IMR-90 (cell line): ENCODE data around the gene TIGD7. TPM values are rescaled to one million over a fixed set of nuclear protein-coding genes. Genes with fewer than 3 reads are reported as not detected.

Source experiments
- ATAC-seq: fragments of 200-7000 bp; cut with Tn5 transposase; 2 replicates; pipeline ENCODE4 v1.9.1; 2020; ENCODE audit warnings: low read depth, mild to moderate bottlenecking, moderate library complexity
- BruUV-seq: library from RNA; stranded (reverse); fragments of 400-500 nt; replicated peaks from 2 replicates; lab custom pipeline; 2021; lab: Mats Ljungman, UMichigan
- CTCF ChIA-PET: fragments of 300-600 bp; formaldehyde crosslinking; extraction: SDS; loops from one replicate; lab custom pipeline; 2021; ENCODE audit warnings: antibody characterized with exemption; lab: Yijun Ruan, JAX
- POLR2A ChIA-PET: fragments of 300-600 bp; sonication (Branson Sonifier 250); formaldehyde crosslinking; loops from one replicate; lab custom pipeline; 2022; ENCODE audit warnings: antibody characterized with exemption; ENCODE audit not compliant: unreplicated experiment; lab: Charles Lee
- DNase-seq: peaks from one replicate; pipeline ENCODE4 v3.0.0; 2013
- H2AFZ ChIP-seq: replicated peaks from 2 replicates; pipeline ENCODE3; 2013; ENCODE audit warnings: low read length, mild to moderate bottlenecking; ENCODE audit not compliant: poor library complexity
- H2AK5ac ChIP-seq: 2 replicates; pipeline ENCODE4 v1.6.1; 2013; ENCODE audit warnings: low read depth, low read length, inconsistent platforms
- H2AK9ac ChIP-seq: replicated peaks from 2 replicates; pipeline ENCODE3; 2013; ENCODE audit warnings: mild to moderate bottlenecking, low read depth, low read length, moderate library complexity; ENCODE audit not compliant: poor library complexity
- H2BK120ac ChIP-seq: 2 replicates; pipeline ENCODE4 v1.6.1; 2013; ENCODE audit warnings: low read depth, low read length, inconsistent platforms
- H2BK15ac ChIP-seq: 3 replicates; pipeline ENCODE4 v1.6.1; 2013; ENCODE audit warnings: low read depth, low read length, inconsistent platforms
- H2BK20ac ChIP-seq: 2 replicates; pipeline ENCODE4 v1.6.1; 2013; ENCODE audit warnings: low read depth, mild to moderate bottlenecking, inconsistent platforms, low read length, moderate library complexity
- H2BK5ac ChIP-seq: 2 replicates; pipeline ENCODE4 v1.6.1; 2013; ENCODE audit warnings: mild to moderate bottlenecking, low read depth, low read length, inconsistent platforms; ENCODE audit not compliant: poor library complexity, severe bottlenecking
- H3K14ac ChIP-seq: replicated peaks from 2 replicates; pipeline ENCODE4 v1.6.1; 2013; ENCODE audit warnings: low read depth, low read length, inconsistent platforms
- H3K18ac ChIP-seq: 2 replicates; pipeline ENCODE4 v1.6.1; 2013; ENCODE audit warnings: low read depth, low read length, control low read depth
- H3K23ac ChIP-seq: 2 replicates; pipeline ENCODE4 v1.6.1; 2013; ENCODE audit warnings: low read depth, low read length, inconsistent platforms
- H3K27ac ChIP-seq: 2 replicates; pipeline ENCODE4 v1.5.1; 2013; ENCODE audit warnings: mild to moderate bottlenecking, control low read depth, low read length; ENCODE audit not compliant: insufficient read depth
- H3K27me3 ChIP-seq: 2 replicates; pipeline ENCODE4 v1.6.1; 2013; ENCODE audit warnings: low read length; ENCODE audit not compliant: control insufficient read depth, insufficient read depth
- H3K36me3 ChIP-seq: 2 replicates; pipeline ENCODE4 v1.6.1; 2013; ENCODE audit warnings: low read length, mixed read lengths; ENCODE audit not compliant: control insufficient read depth, insufficient read depth
- H3K4ac ChIP-seq: 2 replicates; pipeline ENCODE4 v1.6.1; 2013; ENCODE audit warnings: low read depth, low read length, inconsistent platforms
- H3K4me1 ChIP-seq: 2 replicates; pipeline ENCODE4 v1.6.1; 2013; ENCODE audit warnings: low read length, mixed read lengths; ENCODE audit not compliant: control insufficient read depth, insufficient read depth
- H3K4me2 ChIP-seq: 2 replicates; pipeline ENCODE4 v1.6.1; 2013; ENCODE audit warnings: low read depth, mild to moderate bottlenecking, control low read depth, low read length, moderate library complexity
- H3K4me3 ChIP-seq: 2 replicates; pipeline ENCODE4 v1.5.1; 2013; ENCODE audit warnings: low read depth, mild to moderate bottlenecking, control low read depth, low read length, moderate library complexity; ENCODE audit not compliant: insufficient read depth
- H3K56ac ChIP-seq: 2 replicates; pipeline ENCODE4 v1.6.1; 2013; ENCODE audit warnings: low read length, inconsistent platforms; ENCODE audit not compliant: insufficient read depth; ENCODE audit errors: extremely low read depth
- H3K79me1 ChIP-seq, 2 experiments: 2 replicates each; pipeline ENCODE4 v1.6.1; 2013; ENCODE audit warnings: low read length in 2 of 2, inconsistent platforms in 1 of 2, low read depth in 1 of 2
- H3K9ac ChIP-seq: 2 replicates; pipeline ENCODE4 v1.6.1; 2013; ENCODE audit warnings: low read depth, low read length, control low read depth
- H3K9me1 ChIP-seq: 2 replicates; pipeline ENCODE4 v1.6.1; 2013; ENCODE audit warnings: low read length, inconsistent platforms; ENCODE audit not compliant: insufficient read depth
- H3K9me3 ChIP-seq: 2 replicates; pipeline ENCODE4 v1.6.1; 2013; ENCODE audit warnings: low read length; ENCODE audit not compliant: control insufficient read depth, insufficient read depth
- H4K20me1 ChIP-seq: 2 replicates; pipeline ENCODE4 v1.6.1; 2013; ENCODE audit warnings: low read length, inconsistent platforms; ENCODE audit not compliant: insufficient read depth
- H4K5ac ChIP-seq: 2 replicates; pipeline ENCODE4 v1.6.1; 2013; ENCODE audit warnings: mild to moderate bottlenecking, low read depth, low read length, control low read depth
- H4K8ac ChIP-seq, 2 experiments: 2 replicates each; pipeline ENCODE4 v1.6.1; 2013; ENCODE audit warnings: low read depth in 2 of 2, low read length in 2 of 2, control low read depth in 1 of 2, inconsistent platforms in 1 of 2
- H4K91ac ChIP-seq: 2 replicates; pipeline ENCODE4 v1.6.1; 2013; ENCODE audit warnings: low read depth, low read length, inconsistent platforms; ENCODE audit not compliant: insufficient read depth
- CHD1 ChIP-seq: IDR thresholded peaks from 2 replicates; pipeline ENCODE4 v1.6.1; 2012; ENCODE audit warnings: low read depth, low read length, improper control_type of control experiment
- FOS ChIP-seq: fragments of 150-350 bp; IDR thresholded peaks from 2 replicates; pipeline ENCODE4 v1.6.1; 2016; ENCODE audit warnings: low read depth, low read length
- MAFK ChIP-seq: IDR thresholded peaks from 2 replicates; pipeline ENCODE4 v1.6.1; 2012; ENCODE audit warnings: low read depth, low read length, improper control_type of control experiment
- MAZ ChIP-seq: IDR thresholded peaks from 2 replicates; pipeline ENCODE4 v1.6.1; 2012; ENCODE audit warnings: low read depth, mild to moderate bottlenecking, low read length, improper control_type of control experiment, moderate library complexity, borderline replicate concordance
- MXI1 ChIP-seq: IDR thresholded peaks from 2 replicates; pipeline ENCODE4 v1.6.1; 2012; ENCODE audit warnings: low read depth, mild to moderate bottlenecking, low read length, moderate library complexity, borderline replicate concordance
- NFE2L2 ChIP-seq: fragments of 150-350 bp; IDR thresholded peaks from 2 replicates; pipeline ENCODE4 v1.6.1; 2016; ENCODE audit warnings: low read depth, mild to moderate bottlenecking, low read length
- RAD21 ChIP-seq: IDR thresholded peaks from 2 replicates; pipeline ENCODE4 v1.6.1; 2012; ENCODE audit warnings: low read length, improper control_type of control experiment
- RFX5 ChIP-seq: IDR thresholded peaks from 2 replicates; pipeline ENCODE4 v1.8.0; 2012; ENCODE audit warnings: low read depth, mild to moderate bottlenecking, low read length, moderate library complexity
- WGBS, 2 experiments: methylation state at CpG; one replicate each; pipeline versions ENCODE4 v1.1.5 to v1.1.7; 2013; ENCODE audit warnings: missing lambda C conversion rate in 2 of 2; ENCODE audit not compliant: insufficient read length in 1 of 2; ENCODE audit errors: extremely low coverage in 2 of 2; 5-methylcytosine and 5-hydroxymethylcytosine counted together
- dilution Hi-C: fragments of 300-500 bp; cut with HindIII; formaldehyde crosslinking; loops from one replicate; pipeline ENCODE4 v1.14.3; 2018; ENCODE audit warnings: low sequenced_read_pairs; ENCODE audit not compliant: unreplicated experiment
- in situ Hi-C: fragments of 300-500 bp; cut with MboI; formaldehyde crosslinking; loops from 3 replicates; pipeline ENCODE4 v1.14.3; 2019; ENCODE audit warnings: low sequenced_read_pairs, inconsistent platforms, mixed read lengths
- intact Hi-C: fragments of 100-400 bp; cut with micrococcal nuclease; formaldehyde crosslinking; loops from 2 replicates; pipeline ENCODE4 v1.10.0; 2022
- polyA plus RNA-seq, 3 experiments: library from polyadenylated mRNA; depleted of rRNA; stranded (reverse); fragments of >200 nt; gene quantifications; 2 replicates each; pipeline ENCODE4 v1.2.3, GENCODE V29; 2012; ENCODE audit warnings: low replicate concordance in 1 of 3
- total RNA-seq: library from RNA; depleted of rRNA; stranded (reverse); fragments of >200 nt; gene quantifications from 2 replicates; pipeline ENCODE4 v1.2.3, GENCODE V29; 2012

Gene TIGD7
- total and polyA plus RNA-seq, 2 of the 4 experiments (the other 2 are of a cell fraction) = 2.5 to 2.7 TPM

- Histone ChIP-seq H2BK15ac (no peak overlapping the region), H2AK5ac (no peak overlapping the region), H3K27me3 (no peaks in the 10 kb centered on the region), H2AK9ac (no peak overlapping the region), H3K9ac (no peak overlapping the region), H4K91ac (no peak overlapping the region), H2BK120ac (no peak overlapping the region), H3K4me3 (no peak overlapping the region), H3K56ac (no peak overlapping the region), H3K18ac (no peak overlapping the region), H3K4me1 (no peaks in the 10 kb centered on the region), H3K23ac (no peak overlapping the region), H3K9me3 (peaks cover 5% of the 10 kb centered on the region), H3K36me3 (no peaks in the 10 kb centered on the region), H2BK20ac (no peak overlapping the region), H2AFZ (no peak overlapping the region), H3K9me1 (no peaks in the 10 kb centered on the region), H4K5ac (no peak overlapping the region), H4K8ac (no peak overlapping the region), H3K4ac (no peak overlapping the region), H3K27ac (no peak overlapping the region), H2BK5ac (no peak overlapping the region), H3K14ac (no peak overlapping the region), H3K4me2 (no peak overlapping the region), H4K20me1 (no peaks in the 10 kb centered on the region), H3K79me1 (no peaks in the 10 kb centered on the region)
- ChIA-PET POLR2A (no interaction called here), CTCF (no interaction called here)
- DNase-seq = no peak
- dilution Hi-C loops (no loop called here), in situ Hi-C loops (no loop called here), intact Hi-C loops (no loop called here)
- no peak for ATAC-seq
- no CpG with 5 or more reads among the region's 2 CpGs for WGBS, 2 experiments
- TF ChIP-seq FOS (no peak), MAZ (no peak), MXI1 (no peak), NFE2L2 (no peak), RAD21 (no peak), MAFK (no peak), CHD1 (no peak), RFX5 (no peak)
- no TSS peak for BruUV-seq
These were observed 23.4 kb upstream of the TIGD7 start for GRCh38 chr16:3328643-3329042.
